CD4-positive, alpha-beta T cell treated with Interleukin-17A for 1 hour (primary cell): Measurements from ENCODE around the gene GNPDA2.
A peak's percentile ranks its signal among the peaks of the same experiment; 100 is the strongest.
"Not testable (repeated sequence)": the region's sequence is repeated elsewhere in the genome, so short reads cannot be mapped to it uniquely, and the experiment has no call there.

Experiments used
- DNase-seq: peaks from one replicate; pipeline ENCODE4 v3.0.0-alpha.2; 2020

The GNPDA2 gene

DNA sequence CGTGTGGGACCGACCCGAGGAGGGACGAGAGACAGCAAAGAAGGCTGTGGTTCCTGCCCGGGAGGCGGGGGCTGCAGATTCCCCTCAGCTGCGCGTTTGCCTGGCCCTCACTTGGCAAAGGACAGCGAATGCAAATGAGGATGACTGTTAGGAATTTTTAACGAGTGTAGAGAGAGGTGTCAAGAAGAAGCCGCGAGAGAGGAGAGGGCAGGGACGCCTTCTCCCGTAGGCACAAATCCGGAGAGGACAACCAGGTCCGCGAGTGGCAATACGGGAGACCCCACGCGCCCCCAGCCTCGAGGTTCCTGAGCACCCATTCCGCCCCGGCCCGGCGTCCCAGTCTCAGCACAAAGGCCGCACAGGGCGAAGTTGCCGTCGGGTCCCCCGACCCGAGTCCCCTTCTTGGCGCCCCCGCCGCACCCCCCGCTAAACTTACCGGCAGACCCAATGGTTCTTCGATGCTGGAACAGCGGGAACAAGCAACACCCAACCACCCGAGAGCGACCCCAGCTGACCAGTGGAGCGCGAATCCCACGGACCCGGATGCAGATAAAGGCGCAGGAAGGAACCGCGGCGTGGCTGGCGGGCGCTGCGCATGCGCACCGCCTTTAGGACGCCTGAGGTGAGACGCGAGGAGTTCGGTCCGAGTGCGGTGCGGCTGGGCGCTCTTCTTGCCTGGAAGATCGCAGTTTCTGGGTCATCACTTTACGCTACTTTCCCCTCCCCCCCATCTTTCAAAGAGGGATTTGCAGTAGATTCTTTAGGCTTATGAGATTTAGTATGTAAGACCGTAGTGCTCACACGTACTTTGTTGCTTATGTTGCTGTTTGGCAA, at the start of gene GNPDA2:
TSS of gene GNPDA2 (minus strand) at position 519 of the 834 bp plus-strand sequence. CDS start 4,349 bp downstream, outside the sequence.
- DNase-seq: peak; percentile 86

DNA sequence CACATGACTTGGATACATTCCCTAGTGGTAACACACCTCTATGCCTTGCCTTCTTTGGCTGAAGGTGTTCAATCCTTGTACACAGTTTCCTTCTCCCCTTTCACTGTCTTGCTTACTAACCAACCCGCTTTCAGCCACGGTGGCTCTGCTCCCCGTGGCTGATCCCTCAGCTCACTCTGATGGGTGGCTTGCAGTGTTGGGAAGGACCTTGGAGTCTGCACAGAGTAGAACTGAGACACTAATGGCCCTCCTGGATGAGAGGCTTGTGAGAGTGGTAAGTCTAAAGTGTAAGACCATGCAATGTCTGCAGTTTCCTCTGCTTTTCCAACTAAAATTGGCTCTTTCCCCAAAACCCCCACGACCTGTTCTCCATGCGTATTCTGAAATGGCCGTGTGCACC, 46.0 kb upstream of the GNPDA2 start:
- no peak for DNase-seq

DNA sequence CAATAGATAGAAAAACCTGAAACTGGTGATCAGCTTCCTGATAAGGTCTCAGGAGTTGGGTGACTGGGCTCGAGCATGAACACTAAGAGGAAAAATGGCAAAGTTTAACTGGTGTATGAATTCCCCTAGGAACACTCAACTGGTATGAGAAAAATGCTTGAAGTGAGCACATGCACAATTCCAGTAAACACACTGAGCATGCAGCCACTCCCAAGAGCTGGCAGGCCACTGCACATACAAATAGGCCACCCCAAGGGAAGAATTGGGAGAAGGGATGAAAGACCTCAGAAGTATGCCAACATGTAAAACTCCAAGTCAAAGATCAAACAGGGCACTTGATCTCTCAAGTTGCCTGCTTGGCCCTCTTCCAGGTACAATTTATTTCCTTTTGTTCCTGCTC, 45.4 kb upstream of the GNPDA2 start:
- no peak for DNase-seq

DNA sequence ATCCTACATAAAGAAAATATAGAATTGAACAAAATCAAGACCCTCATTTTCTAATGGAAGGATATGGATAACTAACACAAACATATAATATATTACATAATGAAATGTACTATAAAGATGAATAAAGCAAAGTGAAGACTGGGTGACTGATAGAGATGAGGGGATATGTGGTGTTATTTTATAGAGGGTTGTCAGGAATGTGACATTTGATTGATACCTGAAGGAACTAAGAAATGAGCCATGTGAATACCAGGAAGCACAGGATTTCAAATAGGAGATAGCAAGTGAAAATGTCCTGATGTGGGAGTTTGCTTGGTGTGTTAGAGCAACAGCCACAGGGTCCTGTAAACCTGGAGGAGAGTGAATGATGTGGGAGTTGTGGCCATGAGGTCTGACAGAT, 40.1 kb upstream of the GNPDA2 start:
- no peak for DNase-seq

DNA sequence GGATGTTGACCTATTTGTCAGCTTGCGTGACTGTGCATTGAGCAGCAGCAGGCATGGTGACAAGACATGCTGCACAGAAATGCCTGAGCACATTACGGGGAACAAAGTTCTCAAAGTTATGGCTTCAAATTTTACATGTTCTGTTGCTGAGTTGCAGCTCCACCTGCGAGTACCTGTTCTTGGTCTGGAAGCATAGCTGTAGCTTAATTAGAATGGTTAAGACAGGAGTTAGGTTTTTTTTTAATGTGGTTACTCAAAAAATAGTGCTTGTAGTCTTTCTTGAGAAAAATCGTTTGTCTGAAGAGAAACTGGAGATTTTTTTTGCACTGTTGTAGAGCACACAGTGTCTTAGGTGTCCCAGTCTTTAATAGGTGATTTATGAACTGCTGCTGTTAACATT, 38.8 kb upstream of the GNPDA2 start:
- DNase-seq: no peak

DNA sequence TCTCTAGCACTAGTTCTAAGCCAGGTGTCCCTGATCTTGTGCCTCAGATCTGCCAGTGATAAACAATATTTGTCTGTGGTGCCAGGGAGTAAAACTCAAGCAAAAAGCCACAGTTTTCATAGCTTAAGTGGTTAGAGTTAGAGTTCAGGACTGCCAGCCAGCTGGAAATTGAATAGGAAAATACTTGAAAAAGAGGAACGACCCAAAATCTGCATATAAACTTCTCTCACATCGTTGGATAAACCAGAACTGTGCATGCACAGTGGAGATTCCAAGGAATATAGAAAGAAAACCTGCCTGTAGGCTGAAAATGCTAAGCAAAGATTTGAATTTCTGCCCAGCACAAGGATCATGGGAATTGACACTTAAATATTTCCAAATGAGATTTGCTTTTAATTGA, 35.0 kb upstream of the GNPDA2 start:
- DNase-seq: no peak

DNA sequence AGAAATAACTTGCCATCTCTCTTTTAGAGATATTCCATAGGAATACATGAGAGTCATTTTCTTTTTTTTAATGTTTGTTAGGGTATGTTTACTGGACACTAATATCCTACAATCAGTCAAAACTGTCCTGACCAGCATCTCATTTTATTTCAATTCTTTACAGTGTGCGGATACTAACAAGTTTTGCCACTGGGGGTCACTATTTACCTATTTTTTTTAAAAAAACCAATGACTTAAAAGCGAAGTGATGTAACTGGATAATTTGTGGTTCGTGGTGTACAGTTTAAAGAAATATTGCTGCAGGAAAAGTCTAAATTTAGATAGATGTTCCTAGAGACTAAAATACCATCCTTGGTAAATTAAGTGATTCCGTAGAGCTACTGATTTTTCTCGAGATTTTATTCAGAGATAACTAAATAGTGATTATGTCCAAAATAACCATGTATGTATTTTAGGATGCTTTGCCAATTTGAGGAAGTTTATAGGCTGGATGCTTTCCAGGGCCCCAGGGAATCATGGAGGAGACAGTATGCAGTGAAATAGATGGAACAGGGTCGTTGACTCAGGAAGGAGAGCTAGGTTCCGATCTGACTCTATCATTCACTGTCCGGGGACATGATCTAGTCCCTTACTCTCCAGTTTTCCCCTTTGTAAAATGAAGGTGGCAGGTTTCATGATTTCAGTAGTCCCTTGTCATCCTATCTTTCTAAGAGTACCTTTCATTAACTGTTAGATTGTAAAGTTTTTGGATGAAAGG, 34.0 kb upstream of the GNPDA2 start:
- peak; percentile 27 for DNase-seq

DNA sequence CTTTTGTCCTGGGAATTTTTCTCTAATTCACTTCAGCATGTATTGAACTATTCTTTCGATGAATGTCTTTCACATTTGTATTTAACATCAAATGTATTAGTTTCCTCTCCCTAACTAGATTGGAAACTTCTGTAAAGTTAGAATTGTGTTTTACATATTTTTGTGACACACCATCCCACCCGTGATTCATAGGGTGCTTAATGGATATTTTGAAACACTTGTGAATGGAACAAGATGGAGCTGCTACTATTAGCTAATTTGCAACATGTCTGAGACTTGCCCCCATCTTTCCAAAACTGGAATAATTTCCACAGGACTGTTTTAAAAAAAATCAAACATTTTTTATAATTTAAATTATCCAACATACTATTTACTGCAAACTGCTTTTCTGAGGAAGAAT, 30.2 kb upstream of the GNPDA2 start:
- DNase-seq: no peak

DNA sequence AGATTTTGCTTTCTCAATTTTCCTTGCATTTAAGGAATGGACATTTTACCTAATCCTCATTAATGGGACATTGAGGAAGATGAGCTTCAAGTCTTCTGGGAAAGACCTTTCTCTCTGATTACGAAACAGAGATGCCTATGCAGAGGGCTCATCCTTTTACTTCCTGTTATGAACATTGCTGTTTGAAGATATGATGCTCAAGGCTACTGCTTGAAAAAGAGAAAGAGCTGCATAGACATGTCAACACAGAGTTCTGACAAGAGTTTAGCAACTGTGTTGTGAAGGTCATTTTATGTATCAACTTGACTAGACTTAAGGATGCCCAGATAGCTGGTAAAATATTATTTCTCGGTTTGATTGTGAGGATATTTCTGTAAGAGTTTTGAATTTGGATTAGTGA, 13.8 kb upstream of the GNPDA2 start:
- DNase-seq: no peak

DNA sequence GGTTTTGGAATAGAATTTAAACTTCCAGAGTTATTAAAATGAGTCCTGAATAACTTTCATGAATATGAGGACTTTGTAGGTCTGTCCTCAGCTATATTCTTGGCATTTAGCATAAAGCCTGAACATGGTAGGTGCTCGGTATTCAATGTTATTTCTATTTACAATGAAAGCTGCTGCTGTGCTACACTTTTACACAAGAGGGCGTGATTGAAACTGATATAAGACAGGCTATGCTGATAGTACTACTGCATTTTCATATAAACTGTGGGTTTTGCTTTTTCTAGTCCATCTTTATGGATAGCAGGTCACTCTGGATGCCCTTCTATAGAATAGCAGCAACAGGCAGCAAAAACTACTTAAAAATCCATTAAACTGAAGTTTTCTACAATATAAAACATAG, 12.3 kb upstream of the GNPDA2 start:
- peak; percentile 4 for DNase-seq

DNA sequence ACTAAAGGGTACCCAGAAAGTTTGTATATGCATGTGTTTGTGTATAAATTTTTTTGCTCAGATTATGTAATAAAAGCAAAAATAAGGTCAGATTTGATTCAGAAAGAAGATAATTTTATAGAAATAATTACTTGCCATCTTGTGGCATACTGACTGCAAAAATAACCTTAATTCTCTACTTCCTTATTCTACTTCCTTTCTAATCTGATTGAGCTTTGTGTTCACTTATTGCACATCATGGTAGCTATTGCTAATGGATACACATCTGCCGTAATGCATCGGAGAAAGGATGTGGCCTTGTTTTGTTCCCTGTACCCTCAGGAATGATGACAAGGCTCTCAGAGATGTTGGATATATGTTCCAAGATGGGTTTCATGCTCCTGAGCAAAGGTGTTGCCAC, 10.5 kb upstream of the GNPDA2 start:
- no peak for DNase-seq

DNA sequence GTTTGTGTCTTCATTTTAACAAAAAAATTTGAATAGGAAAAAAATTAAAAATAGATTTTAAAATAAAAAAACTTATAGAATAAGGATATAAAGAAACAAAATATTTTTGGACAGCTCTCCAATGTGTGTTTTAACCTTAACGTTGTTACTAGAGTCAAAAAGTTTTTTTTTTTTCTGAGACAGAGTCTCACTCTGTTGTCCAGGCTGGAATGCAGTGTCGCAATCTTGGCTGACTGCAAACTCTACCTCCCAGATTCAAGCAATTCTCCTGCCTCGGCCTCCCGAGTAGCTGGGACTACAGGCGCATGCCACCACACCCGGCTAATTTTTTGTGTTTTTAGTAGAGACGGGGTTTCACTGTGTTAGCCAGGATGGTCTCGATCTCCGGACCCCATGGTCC, 2.3 kb upstream of the GNPDA2 start:
- not testable (repeated sequence) for DNase-seq

DNA sequence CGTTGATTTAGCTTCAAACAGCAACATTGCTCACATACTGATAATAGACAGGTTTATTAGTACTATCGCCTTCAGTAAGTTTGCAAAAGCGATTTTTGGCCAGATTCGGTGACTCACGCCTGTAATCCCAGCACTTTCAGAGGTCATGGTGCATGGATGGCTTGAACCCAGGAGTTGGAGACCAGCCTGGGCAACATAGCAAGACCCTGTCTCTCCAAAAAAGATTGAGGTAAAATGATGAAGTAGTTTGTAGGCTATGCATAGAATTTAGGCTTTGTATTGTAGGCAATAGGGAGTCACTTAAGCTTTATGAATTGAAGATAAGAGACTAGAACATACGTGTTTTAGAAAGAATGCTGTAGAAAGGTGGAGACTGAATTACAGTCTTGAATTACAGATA, 1.1 kb upstream of the GNPDA2 start:
- DNase-seq: no peak

DNA sequence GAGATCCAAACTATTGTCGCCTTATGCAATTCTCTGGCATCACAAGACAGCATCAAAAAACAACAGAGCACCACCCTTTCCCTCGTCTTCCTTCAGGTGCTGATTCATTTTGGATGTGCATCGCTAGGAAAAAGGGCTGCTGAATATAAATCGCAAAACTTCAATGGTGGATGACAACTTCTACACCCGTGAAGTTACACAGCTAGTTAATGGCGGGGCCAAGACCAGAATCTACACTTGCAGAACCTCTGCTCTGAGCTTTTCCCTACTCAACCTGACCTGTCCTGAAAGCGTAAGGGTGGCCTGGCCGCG, 674 bp downstream of the GNPDA2 start:
- peak; percentile 29 for DNase-seq

DNA sequence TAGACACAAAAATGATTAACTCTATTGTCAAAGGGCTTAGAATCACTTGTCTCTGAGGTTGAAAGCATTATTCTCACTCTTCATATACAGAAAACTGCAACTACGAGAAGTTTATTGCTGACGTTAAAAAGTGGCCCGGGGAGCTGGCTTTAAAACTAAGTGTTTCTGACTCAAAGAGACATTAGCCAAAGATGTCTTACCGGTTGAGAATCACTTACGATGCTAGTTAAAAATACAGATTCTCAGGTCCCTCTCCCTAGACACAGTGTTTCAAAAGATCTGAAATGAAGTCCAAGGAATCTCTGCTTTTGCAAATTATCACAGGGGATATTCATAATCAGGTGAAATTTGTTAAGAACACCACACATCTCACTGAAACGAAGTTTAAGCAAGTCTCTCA, 1.2 kb downstream of the GNPDA2 start:
- no peak for DNase-seq

DNA sequence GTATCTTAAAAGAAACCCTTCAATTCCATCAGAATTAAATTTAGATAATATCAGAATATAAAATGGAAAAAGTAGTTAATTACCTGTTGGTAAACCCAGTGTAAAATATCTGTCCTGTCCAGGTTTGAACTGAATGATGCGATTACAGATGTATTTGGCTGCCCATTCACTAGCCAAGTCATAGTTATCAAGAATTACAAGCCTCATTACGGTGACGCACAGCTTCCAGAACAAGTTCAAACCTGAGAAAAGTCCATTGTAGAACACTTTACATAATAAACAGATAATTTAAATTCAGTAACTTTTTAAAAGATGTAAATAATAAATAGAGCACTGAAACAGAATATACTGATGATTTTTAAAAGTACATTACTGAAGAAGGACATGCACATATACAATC, 4.4 kb downstream of the GNPDA2 start:
- DNase-seq: no peak

DNA sequence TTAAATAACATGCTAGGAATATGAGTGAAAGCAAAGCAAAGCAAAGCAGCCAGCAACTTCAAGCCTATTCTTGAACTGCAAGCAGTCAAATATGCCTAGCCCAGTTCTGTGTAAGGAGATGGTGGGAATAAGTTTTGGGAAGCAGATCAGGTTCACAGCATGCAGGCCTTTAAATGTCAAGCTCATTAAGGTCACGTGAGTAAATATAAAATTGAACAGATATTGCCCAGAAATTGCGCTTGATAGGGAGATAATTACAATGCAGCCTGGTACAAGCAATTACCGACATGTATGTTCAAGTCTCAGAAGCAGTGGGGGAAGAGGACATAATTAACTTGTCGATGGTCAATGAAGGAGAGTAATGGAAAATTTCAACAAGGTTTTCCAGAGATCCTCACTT, 6.0 kb downstream of the GNPDA2 start:
- no peak for DNase-seq

DNA sequence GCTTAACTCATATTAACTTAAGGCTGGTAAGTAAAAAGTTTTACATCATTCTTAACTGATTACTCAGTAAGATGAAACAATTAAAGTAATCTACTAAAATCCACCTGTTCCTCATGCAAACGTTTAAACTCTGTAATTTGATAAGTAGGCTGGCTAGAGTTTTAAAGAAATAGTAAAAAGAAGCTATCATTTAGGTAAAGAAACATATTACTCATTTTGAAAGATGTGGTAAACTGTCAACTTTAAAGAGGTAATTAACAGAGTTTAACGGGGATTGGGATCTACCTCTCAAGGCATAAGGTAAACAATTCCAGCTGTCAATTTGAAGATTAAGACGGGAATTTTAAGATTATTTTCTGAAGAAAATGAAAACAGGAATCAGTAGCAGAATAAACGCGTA, 9.8 kb downstream of the GNPDA2 start:
- DNase-seq: no peak

DNA sequence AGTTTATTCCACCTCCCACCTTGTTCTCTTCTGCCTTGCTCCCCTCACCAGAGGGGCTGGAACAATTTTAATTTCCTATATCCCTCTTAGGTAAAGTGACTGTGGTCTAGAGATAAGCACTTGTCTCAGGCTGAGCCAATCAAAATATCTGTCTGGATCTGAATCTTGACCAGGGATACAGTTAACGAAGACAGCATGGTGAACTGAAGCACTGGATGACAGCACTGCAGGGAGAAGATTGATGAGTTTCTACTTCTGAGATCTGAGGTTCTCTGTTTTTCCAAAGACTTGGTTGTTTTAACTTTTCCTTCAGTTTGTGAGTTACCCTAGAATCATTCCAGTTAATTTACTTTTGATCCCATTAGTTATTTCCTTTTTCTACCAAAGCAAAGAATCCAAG, 13.2 kb downstream of the GNPDA2 start:
- DNase-seq: no peak

DNA sequence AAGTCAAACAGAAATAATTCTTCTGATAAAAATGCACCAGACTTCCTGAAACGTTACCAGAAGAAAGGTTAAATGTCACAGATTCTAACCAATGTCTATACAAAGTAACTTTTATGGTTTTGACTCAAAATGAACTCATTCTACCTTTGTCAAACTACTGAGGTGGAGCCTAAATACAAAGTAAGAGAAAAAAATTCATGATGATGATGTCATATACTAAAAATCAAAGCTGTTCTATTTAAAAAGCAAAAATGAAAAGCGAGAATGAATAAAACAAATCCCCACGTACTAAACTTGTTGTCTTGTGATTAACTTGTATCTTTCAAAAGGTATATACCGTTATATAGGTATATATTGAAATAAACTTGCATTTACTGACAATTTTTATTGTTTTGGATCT, 21.7 kb downstream of the GNPDA2 start:
- no peak for DNase-seq

DNA sequence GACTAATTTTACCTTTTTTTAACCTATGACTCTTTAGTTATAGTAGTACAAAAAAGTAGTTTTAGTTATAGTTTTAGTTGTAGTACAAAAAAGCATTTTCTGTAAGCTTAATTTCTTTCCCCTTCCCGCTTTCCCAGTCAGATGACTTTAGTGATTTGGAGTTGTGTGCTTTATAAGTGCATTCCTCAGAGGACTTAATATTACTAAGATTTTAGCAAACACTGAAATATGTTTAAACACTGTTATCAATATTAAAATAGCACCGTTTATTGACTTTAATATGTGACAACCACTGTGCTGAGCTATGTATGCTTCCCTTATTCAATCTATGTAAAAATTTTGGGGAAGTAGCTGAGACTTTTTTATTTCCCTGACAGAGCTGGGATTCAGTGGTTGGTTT, 25.3 kb downstream of the GNPDA2 start:
- no peak for DNase-seq

DNA sequence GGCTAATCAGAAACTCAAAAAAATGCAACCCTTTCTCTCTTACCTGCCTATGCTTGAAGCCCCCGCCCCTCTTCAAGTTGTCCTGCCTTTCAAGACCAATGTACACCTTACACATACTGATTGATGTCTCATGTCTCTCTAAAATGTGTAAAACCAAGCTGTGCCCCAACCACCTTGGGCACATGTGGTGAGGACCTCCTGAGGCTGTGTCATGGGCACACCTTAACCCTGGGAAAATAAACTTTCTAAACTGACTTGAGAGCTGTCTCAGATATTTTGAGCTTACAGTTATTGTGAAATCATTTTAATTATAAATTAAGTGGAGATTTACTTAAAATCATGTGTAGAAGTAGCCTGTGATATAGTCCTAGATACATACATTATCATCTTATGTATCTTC, 25.9 kb downstream of the GNPDA2 start:
- DNase-seq: no peak

DNA sequence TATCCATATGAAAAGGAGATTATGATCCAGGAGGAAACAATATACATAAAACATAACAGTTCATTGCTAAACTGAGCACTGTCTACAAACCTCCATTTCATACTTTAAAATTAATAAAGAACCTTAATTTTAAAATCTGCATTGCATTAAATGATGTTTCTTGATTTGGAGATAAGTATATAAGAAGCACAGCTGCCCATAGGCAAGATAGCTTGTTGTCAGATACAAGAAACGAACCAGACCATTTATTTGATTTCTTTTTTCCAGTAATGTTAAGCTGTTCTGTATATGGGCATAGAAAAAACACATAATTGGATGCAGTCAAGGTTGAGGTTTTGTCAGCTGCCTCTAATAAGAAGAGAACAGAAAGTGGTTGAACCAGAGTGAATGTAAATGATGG, 41.7 kb downstream of the GNPDA2 start:
- DNase-seq: no peak

DNA sequence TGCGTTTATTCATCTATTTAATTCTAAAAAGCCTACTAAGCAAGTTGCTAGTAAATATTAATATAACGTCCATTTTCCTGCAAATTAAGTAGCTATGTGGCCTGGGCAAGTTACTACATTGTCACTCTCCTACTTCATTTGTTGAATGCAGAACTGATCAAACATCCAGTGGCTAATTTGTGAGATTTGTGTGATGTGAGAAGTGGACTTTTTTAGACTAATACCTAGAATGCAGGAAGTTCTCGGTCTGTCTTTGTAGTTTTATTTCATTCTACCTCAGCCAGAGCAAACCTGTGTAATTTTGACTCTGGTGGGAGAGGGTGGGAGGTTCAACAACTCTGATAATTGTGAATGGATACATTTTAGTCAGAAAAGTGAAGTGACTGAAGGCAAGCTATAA, 47.3 kb downstream of the GNPDA2 start:
- DNase-seq: peak; percentile 31
